ENCODE measurements around the gene NISCH.

Gene NISCH

GRCh38 chr3:52490035-52490938 lies 34.9 kb downstream of the NISCH start:
- DNase-seq (ENCODE audit: low read depth, low spot score): no peak

GRCh38 chr3:52490939-52491526 lies 35.6 kb downstream of the NISCH start:
- no peak for DNase-seq (ENCODE audit: low read depth, low spot score)

- no peak for DNase-seq (ENCODE audit: low read depth, low spot score)
These were observed 36.7 kb downstream of the NISCH start for GRCh38 chr3:52492059-52492458.

GRCh38 chr3:52493232-52494017 lies 38.0 kb downstream of the NISCH start:
- no peak for DNase-seq (ENCODE audit: low read depth, low spot score)

- no peak for DNase-seq (ENCODE audit: low read depth, low spot score)
These were observed 39.0 kb downstream of the NISCH start for GRCh38 chr3:52494445-52494844.

- no peak for DNase-seq (ENCODE audit: low read depth, low spot score)
These were observed 39.6 kb downstream of the NISCH start, which contains the start of gene STAB1 for GRCh38 chr3:52494886-52495495. Gene STAB1, plus strand, starts transcription at chr3:52495338. Its CDS starts 76 bp downstream, at chr3:52495414.

- DNase-seq (ENCODE audit: low read depth, low spot score): no peak
These were observed 40.6 kb downstream of the NISCH start for GRCh38 chr3:52495777-52496602.

GRCh38 chr3:52498137-52499054 lies 43.0 kb downstream of the NISCH start:
- no peak for DNase-seq (ENCODE audit: low read depth, low spot score)

- no peak for DNase-seq (ENCODE audit: low read depth, low spot score)
These were observed 45.6 kb downstream of the NISCH start for GRCh38 chr3:52501046-52501445.

GRCh38 chr3:52502001-52502400 lies 46.6 kb downstream of the NISCH start:
- no peak for DNase-seq (ENCODE audit: low read depth, low spot score)

- no peak for DNase-seq (ENCODE audit: low read depth, low spot score)
These were observed 47.5 kb downstream of the NISCH start for GRCh38 chr3:52502808-52503350.

- no peak for DNase-seq (ENCODE audit: low read depth, low spot score)
These were observed 48.5 kb downstream of the NISCH start for GRCh38 chr3:52503788-52504424.

- DNase-seq (ENCODE audit: low read depth, low spot score): no peak
These were observed 49.6 kb downstream of the NISCH start for GRCh38 chr3:52504977-52505376.

GRCh38 chr3:52506266-52506966 lies 51.0 kb downstream of the NISCH start:
- DNase-seq (ENCODE audit: low read depth, low spot score): no peak

GRCh38 chr3:52507359-52507758 lies 52.0 kb downstream of the NISCH start:
- DNase-seq (ENCODE audit: low read depth, low spot score): no peak

- no peak for DNase-seq (ENCODE audit: low read depth, low spot score)
These were observed 54.4 kb downstream of the NISCH start for GRCh38 chr3:52509753-52510328.

GRCh38 chr3:52511509-52511908 lies 56.1 kb downstream of the NISCH start:
- no peak for DNase-seq (ENCODE audit: low read depth, low spot score)

- no peak for DNase-seq (ENCODE audit: low read depth, low spot score)
These were observed 56.7 kb downstream of the NISCH start for GRCh38 chr3:52512105-52512504.
